Measurements from ENCODE around the gene PTRH2.
"Not testable (repeated sequence)": the region's sequence is repeated elsewhere in the genome, so short reads cannot be mapped to it uniquely, and the experiment has no call there.

PTRH2 gene

DNA sequence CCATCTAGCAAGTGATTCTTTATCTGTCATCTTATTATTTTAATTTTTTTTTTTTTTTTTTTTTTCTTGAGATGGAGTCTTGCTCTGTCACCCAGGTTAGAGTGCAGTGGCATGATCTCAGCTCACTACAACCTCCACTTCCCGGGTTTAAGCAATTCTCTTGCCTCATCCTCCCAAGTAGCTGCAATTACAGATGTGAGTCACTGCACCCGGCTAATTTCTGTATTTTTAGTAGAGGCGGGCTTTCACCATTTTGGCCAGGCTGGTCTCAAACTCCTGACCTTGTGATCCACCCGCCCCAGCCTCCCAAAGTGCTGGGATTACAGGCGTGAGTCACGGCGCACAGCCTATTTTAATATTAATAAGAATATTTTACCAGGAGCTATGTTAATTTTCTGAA, 50.6 kb downstream of the PTRH2 start:
- not testable (repeated sequence) for H3K4me1 ChIP-seq (ENCODE audit: control insufficient read depth, insufficient read depth, low read length); H3K4me3 ChIP-seq (ENCODE audit: low read depth, low read length); H3K9me3 ChIP-seq (ENCODE audit: control insufficient read depth, insufficient read depth, low read length); H3K27me3 ChIP-seq (ENCODE audit: control insufficient read depth, insufficient read depth, low read length); H3K9ac ChIP-seq (ENCODE audit: low read depth, low read length)
- peaks cover 16% of the 10 kb centered on the region for H3K36me3 ChIP-seq (ENCODE audit: control insufficient read depth, insufficient read depth, low read length)

- H3K9ac ChIP-seq (ENCODE audit: low read depth, low read length): no peak overlapping the region
- peaks cover 19% of the 10 kb centered on the region for H3K36me3 ChIP-seq (ENCODE audit: control insufficient read depth, insufficient read depth, low read length)
- H3K4me3 ChIP-seq (ENCODE audit: low read depth, low read length): no peak overlapping the region
- no peaks in the 10 kb centered on the region for H3K4me1 ChIP-seq (ENCODE audit: control insufficient read depth, insufficient read depth, low read length)
- H3K27me3 ChIP-seq (ENCODE audit: control insufficient read depth, insufficient read depth, low read length): no peaks in the 10 kb centered on the region
- H3K9me3 ChIP-seq (ENCODE audit: control insufficient read depth, insufficient read depth, low read length): no peaks in the 10 kb centered on the region
Observed at GRCh38 chr17:59652119-59652518, 55.1 kb downstream of the PTRH2 start.

DNA sequence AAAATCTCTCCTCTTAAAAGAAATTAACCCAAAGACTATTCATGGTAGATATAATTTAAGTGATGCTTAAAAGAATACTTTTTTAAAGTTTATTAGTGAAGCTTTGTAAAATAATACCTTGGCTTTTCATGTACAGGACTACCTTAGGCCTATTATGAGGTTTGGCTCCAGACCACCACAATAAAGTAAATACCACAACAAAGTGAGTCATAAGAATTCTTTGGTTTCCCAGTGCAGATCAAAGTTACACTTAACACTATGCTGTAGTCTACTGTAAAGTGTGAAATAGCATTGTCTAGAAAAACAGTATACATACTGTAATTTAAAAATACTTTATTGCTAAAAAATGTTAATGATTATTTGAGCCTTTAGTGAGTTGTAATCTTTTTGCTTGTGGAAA, 55.9 kb downstream of the PTRH2 start:
- Histone ChIP-seq H3K4me1 (ENCODE audit: control insufficient read depth, insufficient read depth, low read length) (no peaks in the 10 kb centered on the region), H3K9ac (ENCODE audit: low read depth, low read length) (no peak overlapping the region), H3K4me3 (ENCODE audit: low read depth, low read length) (no peak overlapping the region), H3K36me3 (ENCODE audit: control insufficient read depth, insufficient read depth, low read length) (peaks cover 19% of the 10 kb centered on the region), H3K27me3 (ENCODE audit: control insufficient read depth, insufficient read depth, low read length) (no peaks in the 10 kb centered on the region), H3K9me3 (ENCODE audit: control insufficient read depth, insufficient read depth, low read length) (no peaks in the 10 kb centered on the region)

DNA sequence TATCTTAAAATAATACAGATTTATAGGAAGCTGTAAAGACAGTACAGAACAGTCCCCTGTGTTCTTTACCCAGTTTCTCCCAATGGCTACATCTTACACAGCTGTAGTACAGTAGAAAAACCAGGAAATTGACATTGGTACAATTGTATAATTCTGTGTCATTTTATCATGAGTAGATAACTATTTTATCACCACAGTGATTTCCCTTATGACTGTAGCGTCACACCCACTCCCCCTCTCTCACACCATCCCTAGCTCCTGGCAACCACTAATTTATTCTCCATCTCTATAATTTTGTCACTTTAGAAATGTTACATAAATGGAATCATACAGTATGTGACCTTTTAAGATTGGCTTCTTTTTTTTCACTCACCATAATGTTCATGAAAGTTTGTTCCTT, 56.6 kb downstream of the PTRH2 start:
- Histone ChIP-seq H3K36me3 (ENCODE audit: control insufficient read depth, insufficient read depth, low read length) (peaks cover 19% of the 10 kb centered on the region), H3K4me3 (ENCODE audit: low read depth, low read length) (no peak overlapping the region), H3K4me1 (ENCODE audit: control insufficient read depth, insufficient read depth, low read length) (no peaks in the 10 kb centered on the region), H3K9ac (ENCODE audit: low read depth, low read length) (no peak overlapping the region), H3K27me3 (ENCODE audit: control insufficient read depth, insufficient read depth, low read length) (no peaks in the 10 kb centered on the region), H3K9me3 (ENCODE audit: control insufficient read depth, insufficient read depth, low read length) (no peaks in the 10 kb centered on the region)

- H3K4me3 ChIP-seq (ENCODE audit: low read depth, low read length): no peak overlapping the region
- no peaks in the 10 kb centered on the region for H3K4me1 ChIP-seq (ENCODE audit: control insufficient read depth, insufficient read depth, low read length)
- H3K36me3 ChIP-seq (ENCODE audit: control insufficient read depth, insufficient read depth, low read length): peaks cover 19% of the 10 kb centered on the region
- H3K27me3 ChIP-seq (ENCODE audit: control insufficient read depth, insufficient read depth, low read length): no peaks in the 10 kb centered on the region
- H3K9ac ChIP-seq (ENCODE audit: low read depth, low read length): no peak overlapping the region
- H3K9me3 ChIP-seq (ENCODE audit: control insufficient read depth, insufficient read depth, low read length): no peaks in the 10 kb centered on the region
Observed at GRCh38 chr17:59649886-59650285, 57.3 kb downstream of the PTRH2 start.

All from iPS-15b (cell line).